ENCODE results near the gene SLC25A23.

Gene SLC25A23

DNA sequence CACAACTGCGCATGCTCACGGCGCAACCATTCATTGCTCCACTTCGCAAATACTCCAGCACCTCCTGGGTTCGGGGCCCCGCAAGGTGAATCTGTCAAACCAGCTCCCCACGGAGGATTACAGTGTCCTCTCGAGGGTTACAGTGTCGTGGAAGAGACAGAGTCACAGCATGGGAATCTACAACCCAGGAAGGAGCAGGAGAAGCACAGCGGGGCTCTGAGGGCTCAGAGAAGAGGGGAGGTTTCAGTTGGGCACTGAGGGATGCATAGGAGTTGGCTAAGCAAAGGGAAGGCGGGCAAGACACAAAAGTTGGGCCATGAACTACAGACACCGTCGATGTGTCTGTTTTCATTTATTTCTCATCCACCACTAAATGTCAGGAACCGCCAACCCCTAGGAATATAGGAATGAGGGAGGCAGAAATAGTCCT is 65.6 kb downstream of the SLC25A23 start:
- DNase-seq, result no peak

DNA sequence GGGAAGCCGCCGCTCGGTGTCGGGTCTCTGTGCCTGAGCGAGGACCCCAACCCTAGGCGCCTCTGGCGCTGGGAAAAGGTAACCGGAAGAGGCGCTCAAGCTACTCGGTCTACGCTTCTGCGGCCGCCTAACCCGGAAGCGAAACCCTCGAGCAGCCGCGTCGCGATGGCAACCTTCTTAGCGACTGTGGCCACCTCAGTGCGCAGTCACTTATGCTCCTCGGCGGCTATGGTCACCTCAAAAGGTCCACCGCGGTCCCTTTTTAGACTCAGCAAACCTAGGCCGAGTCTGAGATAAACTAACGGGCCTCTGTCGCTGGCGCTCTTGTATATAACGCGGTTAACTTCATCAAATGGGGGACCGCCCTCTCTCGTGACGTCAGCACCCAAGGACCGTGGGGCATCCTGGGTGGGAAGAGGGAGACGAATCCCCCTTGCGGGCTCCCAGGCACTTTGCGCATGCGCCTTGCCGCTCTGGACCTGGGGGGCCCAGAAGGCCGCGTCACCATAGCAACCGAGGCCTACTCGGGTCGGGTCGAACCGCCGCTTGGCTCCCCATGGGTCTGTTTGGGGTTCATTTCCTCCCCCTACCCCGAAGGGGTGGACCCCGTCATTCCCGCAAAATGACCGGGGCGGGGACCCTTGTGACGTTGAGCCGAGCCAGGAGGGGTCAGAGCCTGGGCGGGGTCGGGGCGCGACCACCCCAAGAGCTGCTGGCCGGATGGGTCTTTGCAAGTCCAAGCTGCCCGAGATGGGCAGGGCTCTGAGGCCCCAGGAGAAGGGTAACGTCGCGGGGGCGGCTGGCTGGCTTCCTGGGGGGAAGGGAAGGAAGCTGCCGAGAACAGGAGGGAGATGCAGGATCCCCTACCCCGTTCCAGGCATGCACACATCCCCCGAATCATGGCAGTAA is 66.3 kb downstream of the SLC25A23 start, which contains the start of gene GTF2F1:
Gene GTF2F1 (minus strand): TSS at position 91 of the 909 bp plus-strand sequence. CDS start 169 bp downstream, outside the sequence.
- peak; percentile 98 for DNase-seq

DNA sequence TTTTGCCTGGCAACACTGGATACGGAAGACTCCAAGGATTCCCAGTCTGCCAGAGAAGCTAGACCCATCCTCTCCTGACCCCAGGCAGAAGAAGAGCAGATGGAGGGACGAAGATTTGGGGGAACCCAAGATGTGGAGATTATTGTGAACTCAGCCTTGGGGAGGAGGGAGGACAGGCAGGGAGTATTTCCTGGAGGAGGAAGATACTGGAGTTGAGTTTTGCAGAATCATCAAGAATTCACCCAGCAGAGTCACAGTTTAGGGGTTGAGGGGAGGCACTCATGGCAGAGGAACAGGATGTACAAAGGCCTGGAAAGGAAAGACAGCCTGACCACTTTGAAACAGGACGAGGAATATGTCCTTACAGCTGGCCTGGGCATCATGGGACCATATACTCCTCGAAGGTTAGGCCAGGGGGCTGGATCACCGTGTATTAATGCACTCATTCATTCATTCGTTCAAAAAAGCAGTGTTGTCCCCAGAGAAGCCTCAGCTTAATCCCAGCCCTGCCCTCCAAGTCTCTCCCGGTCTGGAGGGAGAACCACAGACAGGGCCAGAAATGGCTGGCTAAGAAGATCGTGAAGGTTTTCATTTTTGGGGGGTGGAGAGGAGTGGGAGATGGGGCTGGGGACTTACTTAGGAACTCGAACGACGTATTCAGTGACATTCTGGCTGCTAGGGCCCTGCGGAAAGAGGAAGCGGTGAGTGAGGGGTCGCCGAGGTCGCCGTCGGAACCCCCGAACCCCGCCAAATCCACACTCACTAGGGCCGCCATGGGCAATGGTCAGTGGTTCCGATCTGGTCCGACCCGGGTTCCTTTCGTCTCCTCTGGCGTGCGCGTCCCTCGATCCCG is 67.1 kb downstream of the SLC25A23 start:
- no peak for DNase-seq
